HepG2 (cell line): ENCODE results near the gene TSPAN9. TPM values are rescaled to one million over a fixed set of nuclear protein-coding genes. Genes with fewer than 3 reads are reported as not detected.

ENCODE experiments used
- ATF7-NPFF ChIP-seq: sonication (generic); formaldehyde crosslinking; IDR thresholded peaks from 2 replicates; pipeline ENCODE4 v1.8.1; 2023; ENCODE audit warnings: mild to moderate bottlenecking, low read depth, missing genetic modification reagents, moderate library complexity
- DNMT1 ChIP-seq: sonication (generic); formaldehyde crosslinking; IDR thresholded peaks from 2 replicates; pipeline ENCODE4 v1.5.1; 2020; ENCODE audit warnings: mild to moderate bottlenecking, missing genetic modification reagents
- DZIP1 ChIP-seq: sonication (generic); formaldehyde crosslinking; IDR thresholded peaks from 2 replicates; pipeline ENCODE4 v1.5.0; 2020; ENCODE audit warnings: mild to moderate bottlenecking, missing genetic modification reagents
- FOXP4 ChIP-seq: sonication (generic); formaldehyde crosslinking; IDR thresholded peaks from 2 replicates; pipeline ENCODE4 v1.4.0; 2020; ENCODE audit warnings: missing genetic modification reagents
- HMG20A ChIP-seq: IDR thresholded peaks from 2 replicates; pipeline ENCODE4 v1.6.1; 2016; ENCODE audit warnings: borderline replicate concordance
- HMG20B ChIP-seq: conservative IDR thresholded peaks from 2 replicates; pipeline ENCODE4 v1.6.1; 2016; ENCODE audit warnings: missing genetic modification reagents, missing compliant biosample characterization
- HMGA1 ChIP-seq: sonication (generic); formaldehyde crosslinking; conservative IDR thresholded peaks from 2 replicates; pipeline ENCODE4 v1.4.0; 2020; ENCODE audit warnings: missing genetic modification reagents
- NCOA5 ChIP-seq: sonication (generic); formaldehyde crosslinking; IDR thresholded peaks from 2 replicates; pipeline ENCODE4 v1.4.0; 2020; ENCODE audit warnings: missing genetic modification reagents
- POLR2AphosphoS2 ChIP-seq: IDR thresholded peaks from 2 replicates; pipeline ENCODE4 v1.6.1; 2011; ENCODE audit warnings: low read depth, low read length, improper control_type of control experiment
- SATB2 ChIP-seq: sonication (generic); formaldehyde crosslinking; IDR thresholded peaks from 2 replicates; pipeline ENCODE4 v1.5.0; 2020; ENCODE audit warnings: missing genetic modification reagents
- THAP9 ChIP-seq: sonication (generic); formaldehyde crosslinking; IDR thresholded peaks from 2 replicates; pipeline ENCODE4; 2020; ENCODE audit warnings: missing genetic modification reagents, mild to moderate bottlenecking, borderline replicate concordance
- ZNF142 ChIP-seq: sonication (generic); formaldehyde crosslinking; IDR thresholded peaks from 2 replicates; pipeline ENCODE4 v1.4.0; 2020; ENCODE audit warnings: missing genetic modification reagents
- ZNF576 ChIP-seq: sonication (generic); formaldehyde crosslinking; IDR thresholded peaks from 2 replicates; pipeline ENCODE4 v1.4.0; 2020; ENCODE audit warnings: mild to moderate bottlenecking, missing genetic modification reagents
- ZNF883 ChIP-seq: sonication (generic); formaldehyde crosslinking; IDR thresholded peaks from 2 replicates; pipeline ENCODE4 v1.5.1; 2020; ENCODE audit warnings: mild to moderate bottlenecking, missing genetic modification reagents; ENCODE audit errors: not compliant biosample characterization
- polyA plus RNA-seq, 8 experiments: library from polyadenylated mRNA; depleted of rRNA in 3 of 8; stranded (reverse) in 7 of 8; unstranded in 1 of 8; fragments of >200 nt; fragmentation: Illumina TruSeq in 4 of 8; extraction: Trizol in 4 of 8; gene quantifications; 2 replicates each; pipeline versions ENCODE4 v1.2.1 to v1.2.3, GENCODE V29; 2011 to 2016; ENCODE audit warnings: low read depth in 4 of 8, missing spikeins in 1 of 8, mixed read lengths in 1 of 8; ENCODE audit not compliant: insufficient read depth in 1 of 8
- total RNA-seq, 5 experiments: library from RNA; depleted of rRNA; stranded (reverse); fragments of >200 nt; fragmentation: Illumina TruSeq; extraction: Trizol; gene quantifications; 2 replicates each; pipeline ENCODE4 v1.2.3, GENCODE V29; 2016; ENCODE audit warnings: low read depth in 1 of 5

Gene TSPAN9
- total and polyA plus RNA-seq, 2 of the 13 experiments (the other 11 are each of a cell fraction or from before 2014, with no cell fraction given): 18.1 to 42.3 TPM

GRCh38 chr12:3085341-3086139 lies 8.4 kb downstream of the TSPAN9 start (continued):
- TF ChIP-seq ZNF142 (CRISPR knock-in tag): no peak
- TF ChIP-seq ATF7-NPFF: peak; percentile 33; the same call in 1 of the 2 replicates
- TF ChIP-seq ZNF883: no peak
- TF ChIP-seq FOXP4 (CRISPR knock-in tag): peak; percentile 78
- no peak for TF ChIP-seq HMG20A (CRISPR knock-in tag)
- peak; percentile 39; the same call in 1 of the 2 replicates for TF ChIP-seq DNMT1
- TF ChIP-seq DZIP1 (CRISPR knock-in tag): no peak
- no peak for TF ChIP-seq NCOA5 (CRISPR knock-in tag)
- peak; percentile 63; the same call in 1 of the 2 replicates for TF ChIP-seq THAP9 (CRISPR knock-in tag)
- no peak for TF ChIP-seq ZNF576 (CRISPR knock-in tag)
- TF ChIP-seq POLR2AphosphoS2: no peak
- no peak for TF ChIP-seq SATB2 (CRISPR knock-in tag)
- no peak for TF ChIP-seq HMGA1 (CRISPR knock-in tag)
- no peak for TF ChIP-seq HMG20B (CRISPR knock-in tag)
